Activated CD4-positive, alpha-beta T cell treated with anti-CD3 and anti-CD28 coated beads for 4 hours (primary cell): Measurements from ENCODE around the gene F8.

Source experiments
- DNase-seq, 2 donors: peaks; one replicate each; pipeline ENCODE4 v3.0.0-alpha.2; 2020

Gene F8

DNA sequence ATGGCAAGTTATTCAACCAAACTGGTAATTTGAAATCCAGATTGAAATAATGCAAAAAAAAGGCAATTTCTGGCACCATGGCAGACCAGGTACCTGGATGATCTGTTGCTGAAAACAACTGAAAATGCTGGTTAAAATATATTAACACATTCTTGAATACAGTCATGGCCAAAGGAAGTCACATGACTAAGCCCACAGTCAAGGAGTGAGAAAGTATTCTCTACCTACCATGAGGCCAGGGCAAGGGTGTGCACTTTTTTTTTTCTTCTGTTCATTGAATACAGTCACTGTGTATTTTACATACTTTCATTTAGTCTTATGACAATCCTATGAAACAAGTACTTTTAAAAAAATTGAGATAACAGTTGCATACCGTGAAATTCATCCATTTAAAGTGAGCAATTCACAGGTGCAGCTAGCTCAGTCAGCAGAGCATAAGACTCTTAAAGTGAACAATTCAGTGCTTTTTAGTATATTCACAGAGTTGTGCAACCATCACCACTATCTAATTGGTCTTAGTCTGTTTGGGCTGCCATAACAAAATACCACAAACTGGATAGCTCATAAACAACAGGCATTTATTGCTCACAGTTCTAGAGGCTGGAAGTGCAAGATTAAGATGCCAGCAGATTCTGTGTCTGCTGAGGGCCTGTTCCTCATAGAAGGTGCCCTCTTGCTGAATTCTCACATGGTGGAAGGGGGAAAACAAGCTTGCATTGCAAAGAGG is 212.4 kb downstream of the F8 start:
- DNase-seq = no peak

DNA sequence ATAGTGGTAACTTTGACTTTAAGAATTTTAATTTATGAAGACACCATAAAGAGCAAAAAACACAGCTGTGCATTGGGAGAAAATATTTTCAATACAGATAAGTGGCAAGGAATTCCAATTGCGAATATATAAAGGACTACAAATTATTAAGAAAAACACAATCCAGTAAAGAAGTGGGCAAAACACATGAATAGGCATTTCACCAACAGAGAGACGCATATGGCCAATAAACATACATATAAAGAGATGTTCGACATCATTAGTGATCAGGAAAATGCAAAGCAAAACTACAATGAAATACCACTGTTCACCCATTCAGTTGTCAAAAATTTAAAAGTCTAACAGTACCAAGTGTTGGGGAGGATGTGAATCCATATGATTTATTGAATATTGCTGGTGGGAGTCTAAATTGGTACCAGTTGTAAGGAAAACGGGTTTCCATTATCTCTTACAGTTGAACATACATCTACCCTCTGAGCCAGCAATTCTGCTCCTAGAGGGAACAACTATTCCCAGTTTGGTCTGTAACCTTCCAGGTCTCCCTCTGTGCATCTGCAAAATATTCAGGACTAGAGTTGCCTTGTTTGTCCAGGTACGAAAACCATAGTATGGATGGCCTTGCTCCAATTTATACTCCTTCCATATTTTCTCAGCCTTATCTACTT is 215.6 kb downstream of the F8 start:
- no peak for DNase-seq

DNA sequence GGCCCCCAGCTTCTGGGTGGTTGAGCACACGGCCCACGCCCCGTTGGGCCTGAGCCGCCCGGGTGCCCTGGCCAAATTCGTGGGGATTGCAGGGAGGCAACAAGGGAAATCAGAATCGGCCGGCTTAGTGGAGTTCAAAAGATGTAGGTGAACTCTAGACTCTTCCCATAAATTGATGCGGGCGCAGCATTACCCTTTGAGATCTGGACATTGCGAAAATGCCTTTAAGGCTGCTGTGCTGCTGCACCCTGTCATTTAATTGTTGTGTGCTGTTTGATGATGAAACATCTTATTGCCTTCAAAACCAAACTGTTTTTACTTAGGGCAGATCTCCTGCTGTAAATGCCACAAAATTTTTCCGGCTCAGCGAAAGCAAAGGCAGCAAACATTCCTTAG is 216.8 kb downstream of the F8 start:
- DNase-seq = no peak

DNA sequence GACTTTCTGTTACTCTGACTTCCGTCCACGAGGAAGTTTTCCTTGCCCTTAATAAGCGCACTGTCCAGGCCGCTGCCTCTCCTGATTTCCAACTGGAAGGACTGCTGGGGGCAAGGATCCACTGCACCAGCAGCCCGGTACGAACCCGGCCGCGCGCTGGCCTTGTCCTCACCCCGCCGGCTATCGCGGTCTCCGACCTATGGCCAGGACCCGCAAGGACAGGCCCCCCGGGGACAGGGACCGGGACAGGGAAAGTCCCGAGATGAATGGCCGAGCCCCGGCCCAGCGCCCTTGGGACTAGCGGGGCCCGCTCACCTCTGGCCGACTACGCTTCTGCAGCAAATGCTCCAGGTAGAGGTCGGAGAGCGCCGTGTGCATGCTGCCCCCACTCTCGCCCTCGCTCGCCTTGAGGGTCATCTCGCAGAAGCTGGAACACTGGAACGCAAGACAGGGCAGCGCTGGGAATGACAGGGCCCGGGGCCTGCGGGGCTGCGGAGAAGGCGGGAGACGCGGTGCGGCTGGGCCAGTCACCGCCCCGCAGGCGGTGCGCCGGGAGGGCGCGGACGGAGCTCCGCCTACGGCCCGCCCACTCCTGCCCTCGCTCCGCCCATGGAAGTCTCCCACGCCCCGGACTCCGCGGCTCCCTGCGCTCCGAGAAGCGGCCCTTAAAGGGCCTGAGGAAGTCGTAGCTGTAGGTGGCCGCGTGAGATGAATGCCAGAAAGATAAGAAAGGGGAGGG is 217.4 kb downstream of the F8 start, which contains the start of gene MPP1:
Gene MPP1, minus strand, starts transcription at position 529 of the 739 bp plus-strand sequence. Its CDS starts 112 bp downstream, at position 417.
- peak; percentile 64 to 69 for DNase-seq

DNA sequence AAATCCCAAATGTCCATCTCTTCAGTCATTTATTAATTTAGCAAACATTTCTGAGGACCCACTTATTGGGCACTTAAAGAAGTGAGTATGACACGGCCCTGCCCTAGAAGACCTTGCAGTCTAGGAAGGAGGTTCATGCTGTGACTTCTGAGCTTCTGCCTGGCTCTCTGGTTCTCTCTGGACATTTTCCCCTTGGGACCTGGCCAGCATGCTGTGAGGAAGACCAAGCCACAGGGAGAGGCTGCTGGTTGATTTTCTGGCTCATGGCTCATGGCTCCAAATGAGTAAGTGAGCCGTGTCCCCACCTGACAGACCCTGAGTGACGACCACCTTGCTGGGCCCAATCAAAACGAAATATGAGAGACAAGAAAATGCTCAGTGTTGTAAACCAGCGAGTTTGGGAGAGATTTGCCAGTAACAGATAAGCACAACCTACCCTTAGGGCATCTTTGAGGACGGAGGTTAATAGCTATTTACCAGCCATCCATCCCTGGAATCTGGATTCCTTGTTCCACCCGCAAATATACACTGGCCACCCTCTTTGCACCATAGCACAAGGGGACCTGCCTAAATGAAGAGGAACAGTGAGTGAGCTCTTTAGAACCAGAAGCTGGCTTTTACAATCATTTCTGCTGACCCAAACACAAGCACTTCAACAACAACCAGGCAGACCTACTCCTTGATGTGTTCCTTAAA is 218.1 kb downstream of the F8 start:
- no peak for DNase-seq

DNA sequence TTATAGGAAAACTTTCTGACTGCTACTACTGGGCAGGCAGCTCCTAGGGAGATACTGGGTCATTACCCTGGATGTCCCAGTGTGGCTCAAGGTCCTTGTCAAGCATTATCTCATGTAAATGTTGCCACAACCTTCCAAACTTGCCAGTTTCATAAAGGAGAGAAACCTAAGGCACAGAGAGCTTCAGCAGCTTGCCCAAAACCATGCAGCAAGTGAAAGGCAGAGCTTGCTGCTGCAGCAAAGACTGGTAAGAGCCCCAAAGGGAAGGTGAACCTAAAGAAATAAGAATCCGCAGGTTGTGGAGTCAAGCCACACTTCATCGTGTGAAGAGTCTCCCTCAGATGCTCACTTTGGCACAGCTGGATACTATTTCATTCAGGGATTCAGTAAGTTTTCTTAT is 219.6 kb downstream of the F8 start:
- no peak for DNase-seq

DNA sequence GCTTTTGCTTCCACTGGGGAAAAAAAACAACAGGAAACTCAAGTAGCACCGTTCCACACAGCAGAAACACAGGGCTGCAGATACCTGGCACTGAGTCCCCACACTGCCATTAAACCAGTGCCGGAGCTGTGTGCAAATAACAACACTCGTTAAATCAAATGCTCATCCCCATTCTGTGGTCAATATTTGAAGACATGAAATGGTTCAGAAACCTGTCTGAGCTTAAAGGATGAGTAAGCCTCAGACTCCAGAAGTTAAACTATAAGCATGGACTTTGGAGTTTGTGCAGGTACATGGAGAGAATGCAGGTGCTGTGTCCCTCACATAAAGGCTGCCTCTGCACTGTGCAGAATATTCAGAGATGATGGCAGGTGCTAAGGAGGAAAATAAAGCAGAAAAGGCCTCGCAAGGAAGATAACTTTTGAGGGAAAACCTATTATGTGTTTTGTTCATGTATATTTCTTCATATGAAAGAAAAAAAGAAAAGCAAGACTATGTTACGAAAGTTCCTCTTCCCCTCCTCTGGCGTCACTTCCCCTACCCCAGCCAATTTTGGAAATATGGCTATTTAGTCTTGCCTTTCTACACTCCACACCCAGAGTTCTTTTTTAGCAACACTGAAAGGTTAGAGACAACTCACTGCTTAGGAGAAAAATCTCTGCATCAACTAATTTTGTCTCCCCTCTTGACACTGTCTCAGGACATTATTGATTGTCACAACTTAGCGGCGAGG is 221.9 kb downstream of the F8 start:
- no peak for DNase-seq

DNA sequence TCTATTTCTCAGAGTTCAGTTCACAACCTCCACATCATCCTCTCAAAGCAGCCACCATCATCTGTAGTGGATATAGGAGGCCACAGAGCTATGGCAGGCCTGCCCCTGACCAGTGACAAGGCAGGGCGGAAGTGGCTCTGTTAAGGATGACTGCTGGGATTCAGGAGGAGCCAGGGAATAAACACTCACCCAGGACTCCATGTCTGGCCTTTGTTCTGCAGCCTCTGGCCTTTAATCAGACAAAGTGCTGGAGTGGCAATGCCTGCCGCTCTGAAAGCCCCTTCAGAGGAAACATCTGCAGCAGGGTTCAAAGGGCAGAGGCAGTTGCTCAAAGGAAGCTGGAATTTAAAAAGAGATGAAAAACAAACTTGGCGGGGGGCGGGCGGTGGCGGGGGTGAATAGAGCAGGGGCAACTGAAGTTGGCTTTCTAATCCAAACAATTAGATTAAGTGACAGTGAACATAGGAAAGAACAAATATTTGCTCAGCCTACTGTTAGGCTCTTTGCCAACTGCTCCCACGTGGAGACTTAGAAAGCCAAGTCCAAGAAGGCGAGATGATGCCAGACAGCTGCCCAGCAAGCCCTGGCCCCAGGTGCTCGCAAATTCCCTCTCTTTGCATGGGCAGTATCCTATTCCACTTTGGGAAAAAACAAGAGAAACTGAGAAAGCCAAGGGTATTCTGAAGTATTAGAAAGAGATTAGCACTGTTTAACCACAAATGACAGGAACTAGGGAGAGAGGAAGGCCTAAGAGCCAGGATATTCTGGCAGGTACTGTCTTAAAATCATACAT is 222.8 kb downstream of the F8 start:
- no peak for DNase-seq

DNA sequence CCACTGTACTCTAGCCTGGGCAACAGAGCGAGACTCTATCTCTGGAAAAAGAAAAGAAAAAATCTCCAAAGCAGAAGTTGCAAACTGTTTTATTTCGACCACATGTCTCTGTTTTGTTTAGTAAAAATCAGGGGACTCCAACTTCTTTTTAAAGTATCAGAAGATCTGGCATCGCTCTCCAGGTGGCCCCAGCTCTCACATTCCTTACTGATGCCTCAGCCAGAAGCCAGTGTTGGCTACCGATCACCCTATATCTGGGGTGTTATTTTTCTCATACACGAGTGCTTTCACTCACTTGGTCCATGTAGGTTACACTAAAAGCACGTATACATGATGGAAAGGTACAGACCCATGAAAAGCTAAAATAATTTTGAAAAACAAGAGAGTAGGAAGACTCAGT is 225.5 kb downstream of the F8 start:
- no peak for DNase-seq

DNA sequence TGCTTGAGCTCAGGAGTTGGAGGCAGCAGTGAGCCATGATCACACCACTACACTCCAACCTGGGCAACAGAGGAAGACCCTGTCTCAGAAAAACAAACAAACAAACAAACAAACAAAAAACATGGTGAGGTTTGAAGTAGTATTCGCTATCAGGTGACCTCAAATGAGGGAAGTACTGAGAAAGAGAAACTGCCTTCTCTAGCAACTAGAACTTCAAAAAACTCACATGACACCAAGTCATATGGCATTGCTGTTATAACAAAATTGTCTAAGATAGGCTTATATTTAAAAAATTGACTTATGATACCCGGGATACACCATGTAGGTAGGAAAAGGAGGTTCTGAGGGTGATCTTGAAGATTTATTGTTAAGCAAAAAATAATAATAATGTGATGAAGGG is 227.5 kb downstream of the F8 start:
- DNase-seq = no peak

DNA sequence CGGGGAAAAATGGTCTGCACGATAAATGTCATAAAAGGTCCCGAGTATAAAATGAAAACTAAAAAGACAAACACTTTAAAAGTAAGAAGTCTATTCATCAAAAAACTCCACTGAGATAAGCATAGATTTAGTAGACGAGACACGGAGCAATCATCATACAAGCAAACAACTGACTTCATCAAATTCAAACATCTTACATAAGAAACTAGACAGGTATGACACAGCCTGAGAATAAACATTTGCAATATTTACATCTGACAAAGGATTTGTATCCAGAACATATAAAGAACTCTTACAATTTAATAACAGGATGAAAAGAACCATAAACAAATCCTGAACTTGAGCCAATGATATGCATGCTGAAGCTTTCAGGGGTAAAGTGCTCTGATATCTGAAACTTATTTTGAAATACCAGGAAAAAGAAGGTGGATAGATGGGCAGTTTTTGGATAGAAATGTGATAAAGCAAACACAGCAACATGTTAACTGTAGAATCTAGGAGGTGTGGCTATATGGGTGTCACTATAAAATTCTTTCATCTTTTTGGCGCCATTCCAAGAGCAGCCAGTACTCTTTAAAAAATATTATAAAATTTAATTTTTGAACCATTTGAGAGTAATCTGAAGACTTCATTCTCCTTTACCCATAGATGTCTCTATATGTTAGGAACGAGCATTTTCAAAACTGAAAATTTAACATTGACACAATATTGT is 229.3 kb downstream of the F8 start:
- no peak for DNase-seq

DNA sequence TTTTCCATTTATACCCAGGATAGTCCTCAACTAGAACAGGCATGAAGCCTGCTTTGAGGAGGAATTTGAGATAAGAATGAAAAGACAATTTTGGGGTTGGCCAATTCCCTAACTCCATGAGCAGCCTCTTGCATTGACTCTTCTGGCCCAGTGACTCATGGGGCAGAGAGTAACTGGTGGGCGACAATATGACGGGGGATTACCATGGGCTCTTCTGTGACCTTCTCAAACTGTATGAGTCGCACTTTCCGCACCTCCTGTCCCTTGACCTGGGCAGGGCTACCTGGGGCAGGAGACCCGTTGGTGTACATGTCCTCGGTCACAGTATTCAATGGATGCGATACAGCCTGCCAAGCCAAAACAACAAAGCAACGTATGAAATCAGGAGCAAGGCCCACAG is 230.6 kb downstream of the F8 start:
- DNase-seq = no peak

DNA sequence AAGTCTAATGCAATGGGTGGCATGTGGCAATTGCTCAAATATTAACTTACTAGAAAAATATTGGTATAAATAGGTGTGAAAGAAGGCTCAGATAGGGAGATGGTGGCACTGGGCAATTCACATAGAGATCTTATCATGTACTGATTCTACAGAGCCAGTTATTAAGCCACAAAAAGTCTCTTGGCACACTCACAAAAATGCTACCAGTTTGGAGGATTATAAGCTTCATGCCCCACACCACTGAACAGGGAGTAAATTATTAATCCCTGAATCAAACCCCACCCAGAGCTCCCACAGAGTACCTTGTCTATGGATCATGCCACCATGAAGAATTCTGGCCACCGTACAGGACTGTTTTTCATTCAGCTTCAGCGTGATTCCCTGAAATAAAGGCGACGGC is 231.1 kb downstream of the F8 start:
- DNase-seq = no peak
